Right lobe of liver (tissue), 6 donors: ENCODE data around the gene PARP8. TPM values are rescaled to one million over a fixed set of nuclear protein-coding genes. Genes with fewer than 3 reads are reported as not detected.

ENCODE experiments used
- ATAC-seq, 4 donors: fragments of 200-7000 bp; cut with Tn5 transposase; one replicate each; pipeline ENCODE4 v1.9.1; 2020; ENCODE audit warnings: mild to moderate bottlenecking in 4 of 4, moderate library complexity in 4 of 4
- DNase-seq, 3 donors: peaks; one replicate each; pipeline ENCODE4 v3.0.0-alpha.2; 2020
- H3K27ac ChIP-seq, 3 donors: fragments of 200-600 bp; one replicate each; pipeline ENCODE4 v1.8.0; 2022
- H3K27me3 ChIP-seq, 2 donors: fragments of 200-600 bp; one replicate each; pipeline ENCODE4 v1.8.0; 2022
- H3K36me3 ChIP-seq, 4 donors: fragments of 200-600 bp; sonication (generic) in 1 of 4; one replicate each; pipeline versions ENCODE4 v1.5.1 to v1.8.0; 2017 to 2022; ENCODE audit warnings: control low read depth in 1 of 4
- H3K4me1 ChIP-seq, 4 donors: fragments of 200-600 bp; sonication (generic) in 1 of 4; one replicate each; pipeline versions ENCODE4 v1.5.1 to v1.8.0; 2017 to 2022; ENCODE audit warnings: control low read depth in 1 of 4
- H3K4me3 ChIP-seq, 3 donors: fragments of 200-600 bp; one replicate each; pipeline ENCODE4 v1.8.0; 2022
- H3K9me3 ChIP-seq, 4 donors: fragments of 200-600 bp; sonication (generic) in 1 of 4; one replicate each; pipeline versions ENCODE4 v1.5.1 to v1.8.0; 2017 to 2022; ENCODE audit warnings: control low read depth in 1 of 4
- CTCF ChIP-seq, 4 donors: fragments of 200-600 bp in 3 of 4; fragments of 450-650 bp in 1 of 4; IDR thresholded peaks; one replicate each; pipeline versions ENCODE4 v1.5.1 to v1.8.0; 2016 to 2022; ENCODE audit warnings: antibody characterized with exemption in 4 of 4, mild to moderate bottlenecking in 2 of 4
- POLR2A ChIP-seq: fragments of 450-650 bp; IDR thresholded peaks from one replicate; pipeline ENCODE4 v1.6.1; 2017; ENCODE audit warnings: antibody characterized with exemption, mild to moderate bottlenecking
- WGBS: methylation state at CpG from one replicate; pipeline ENCODE4 v1.1.6; 2018; ENCODE audit warnings: low coverage, low lambda C conversion rate; ENCODE audit not compliant: insufficient coverage; ENCODE audit errors: missing lambda C conversion rate; 5-methylcytosine and 5-hydroxymethylcytosine counted together
- intact Hi-C, 2 donors: fragments of 100-400 bp; cut with DNase I; formaldehyde crosslinking; loops; one replicate each; pipeline versions ENCODE4 v1.11.2 to v1.14.1; 2022
- total RNA-seq, 6 experiments: library from RNA; depleted of rRNA in 2 of 6; stranded (reverse); fragments of >200 nt in 2 of 6; fragmentation: NEBNext Ultra II Directional in 3 of 6; extraction: Animal tissue kit (Norgen Biotek cat#: 25700) in 3 of 6; gene quantifications; one replicate each; pipeline versions ENCODE4 v1.1.0 to v1.2.4, GENCODE V29; 2016 to 2023
- donor health status: DM: no; HTN: yes; CAD: no.
- donor health status: DM: no; HTN: no; CAD: no.
- donor health status: DM: no; HTN: no; CAD: no.
- donor health status: DM: no; HTN: yes; CAD: no.
- donor health status: DM: no; HTN: yes; CAD: no.

The PARP8 gene
- total RNA-seq, 6 experiments from 2014 or later = 4.9 to 14.1 (median 10.1) TPM

- ATAC-seq = no peak
- no peak overlapping the region for H3K27ac ChIP-seq
- H3K9me3 ChIP-seq = no peaks in the 10 kb centered on the region
- no peak for TF ChIP-seq POLR2A
- no peak for TF ChIP-seq CTCF (IDR thresholded peaks at IDR 0.05)
- no peaks in the 10 kb centered on the region for H3K36me3 ChIP-seq
- no peaks in the 10 kb centered on the region for H3K4me1 ChIP-seq
- H3K4me3 ChIP-seq = no peak overlapping the region
- no peaks in the 10 kb centered on the region for H3K27me3 ChIP-seq
- DNase-seq = no peak
- intact Hi-C loops = no loop called here
These were observed 119.6 kb downstream of the PARP8 start for GRCh38 chr5:50786073-50786472.

- no peak overlapping the region for H3K4me3 ChIP-seq
- ATAC-seq (no peak), DNase-seq (no peak)
- H3K36me3 ChIP-seq = peaks cover 0 to 7% (median 0%) of the 10 kb centered on the region in 4 donors
- H3K27ac ChIP-seq = no peak overlapping the region
- H3K4me1 ChIP-seq = no peaks in the 10 kb centered on the region
- H3K27me3 ChIP-seq = no peaks in the 10 kb centered on the region
- 93% methylated on average over 5 of the region's 5 CpGs for WGBS
- intact Hi-C loops = no loop called here
- TF ChIP-seq POLR2A = no peak
- TF ChIP-seq CTCF (IDR thresholded peaks at IDR 0.05) = no peak
- no peaks in the 10 kb centered on the region for H3K9me3 ChIP-seq
These were observed 125.4 kb downstream of the PARP8 start for GRCh38 chr5:50791813-50792212.

- TF ChIP-seq CTCF (IDR thresholded peaks at IDR 0.05) (no peak), POLR2A (no peak)
These were observed 126.4 kb downstream of the PARP8 start for GRCh38 chr5:50792843-50793242.

GRCh38 chr5:50794812-50795211 lies 128.4 kb downstream of the PARP8 start:
- intact Hi-C loops = no loop called here
- Histone ChIP-seq H3K4me1 (no peaks in the 10 kb centered on the region), H3K27me3 (no peaks in the 10 kb centered on the region), H3K4me3 (no peak overlapping the region), H3K27ac (no peak overlapping the region), H3K9me3 (no peaks in the 10 kb centered on the region), H3K36me3 (peaks cover 0 to 7% (median 0%) of the 10 kb centered on the region in 4 donors)
- DNase-seq (no peak), ATAC-seq (no peak)
- WGBS = 88% methylated on average over 12 of the region's 12 CpGs
- no peak for TF ChIP-seq CTCF (IDR thresholded peaks at IDR 0.05)
- TF ChIP-seq POLR2A = no peak

More at GRCh38 chr5:50792843-50793242, 126.4 kb downstream of the PARP8 start:
- Histone ChIP-seq H3K27me3 (no peaks in the 10 kb centered on the region), H3K9me3 (no peaks in the 10 kb centered on the region), H3K27ac (no peak overlapping the region), H3K36me3 (peaks cover 0 to 7% (median 0%) of the 10 kb centered on the region in 4 donors), H3K4me3 (no peak overlapping the region), H3K4me1 (no peaks in the 10 kb centered on the region)
- DNase-seq (no peak), ATAC-seq (no peak)
- intact Hi-C loops = no loop called here
- 87% methylated on average over 5 of the region's 5 CpGs for WGBS

- Histone ChIP-seq H3K4me3 (no peak overlapping the region), H3K4me1 (no peaks in the 10 kb centered on the region), H3K9me3 (peaks cover 0 to 5% (median 0%) of the 10 kb centered on the region in 4 donors), H3K27ac (no peak overlapping the region), H3K36me3 (peaks cover 0 to 7% (median 0%) of the 10 kb centered on the region in 4 donors), H3K27me3 (no peaks in the 10 kb centered on the region)
- no peak for DNase-seq
- WGBS = 90% methylated on average over 2 of the region's 2 CpGs
- intact Hi-C loops = no loop called here
- TF ChIP-seq POLR2A (no peak), CTCF (IDR thresholded peaks at IDR 0.05) (no peak)
- no peak for ATAC-seq
These were observed 131.6 kb downstream of the PARP8 start for GRCh38 chr5:50798002-50798401.
